SH-SY5Y (cell line): Measurements from ENCODE around the gene CTLA4.

ENCODE experiments used
- GATA2 ChIP-seq: IDR thresholded peaks from 2 replicates; pipeline ENCODE4 v1.6.1; 2011; ENCODE audit warnings: mild to moderate bottlenecking, low read depth, low read length
- GATA3 ChIP-seq: IDR thresholded peaks from 2 replicates; pipeline ENCODE4 v1.6.1; 2011; ENCODE audit warnings: low read depth, mild to moderate bottlenecking, low read length, moderate library complexity

CTLA4 gene

GRCh38 chr2:203841654-203842053 is 25.9 kb upstream of the CTLA4 start:
- TF ChIP-seq GATA2 = no peak
- no peak for TF ChIP-seq GATA3

GRCh38 chr2:203842373-203842772 is 25.2 kb upstream of the CTLA4 start:
- TF ChIP-seq GATA3 (no peak), GATA2 (no peak)

GRCh38 chr2:203846490-203847105 is 21.0 kb upstream of the CTLA4 start:
- TF ChIP-seq GATA2 (no peak), GATA3 (no peak)

GRCh38 chr2:203849010-203849409 is 18.6 kb upstream of the CTLA4 start:
- TF ChIP-seq GATA3 = no peak
- TF ChIP-seq GATA2 = no peak

GRCh38 chr2:203852760-203853159 is 14.8 kb upstream of the CTLA4 start:
- TF ChIP-seq GATA3 = no peak
- TF ChIP-seq GATA2 = no peak

GRCh38 chr2:203853271-203853670 is 14.3 kb upstream of the CTLA4 start:
- TF ChIP-seq GATA3 (no peak), GATA2 (no peak)

GRCh38 chr2:203853722-203854121 is 13.8 kb upstream of the CTLA4 start:
- no peak for TF ChIP-seq GATA2
- no peak for TF ChIP-seq GATA3

GRCh38 chr2:203855274-203855673 is 12.3 kb upstream of the CTLA4 start:
- TF ChIP-seq GATA3 = no peak
- no peak for TF ChIP-seq GATA2

GRCh38 chr2:203857656-203858055 is 9.9 kb upstream of the CTLA4 start:
- TF ChIP-seq GATA2 (no peak), GATA3 (no peak)

- TF ChIP-seq GATA3 (no peak), GATA2 (no peak)
These were observed 9.4 kb upstream of the CTLA4 start for GRCh38 chr2:203858176-203858575.

GRCh38 chr2:203859030-203859789 is 8.4 kb upstream of the CTLA4 start:
- TF ChIP-seq GATA3 = no peak
- TF ChIP-seq GATA2 = no peak

GRCh38 chr2:203861197-203861596 is 6.4 kb upstream of the CTLA4 start:
- TF ChIP-seq GATA3 = no peak
- TF ChIP-seq GATA2 = no peak

- TF ChIP-seq GATA3 = no peak
These were observed 6.0 kb upstream of the CTLA4 start for GRCh38 chr2:203861607-203862006.

GRCh38 chr2:203869223-203870042 is 1.9 kb downstream of the CTLA4 start:
- TF ChIP-seq GATA2 (no peak), GATA3 (no peak)

GRCh38 chr2:203870481-203870880 is 2.9 kb downstream of the CTLA4 start:
- TF ChIP-seq GATA2 (no peak), GATA3 (no peak)

GRCh38 chr2:203870941-203871340 is 3.4 kb downstream of the CTLA4 start:
- TF ChIP-seq GATA3 = no peak
- TF ChIP-seq GATA2 = no peak
